Testis (tissue), 2 donors: ENCODE measurements around the gene UBA5.

ENCODE experiments used
- POLR2A ChIP-seq: fragments of 450-650 bp; IDR thresholded peaks from one replicate; pipeline ENCODE4 v1.6.1; 2017; ENCODE audit warnings: antibody characterized with exemption, mild to moderate bottlenecking, moderate library complexity
- TF ChIP-seq, protein P1 (sequence below), 3 experiments: fragments of 450-650 bp in 2 of 3; fragments of 200-600 bp in 1 of 3; sonication (generic) in 1 of 3; IDR thresholded peaks; one replicate each; pipeline ENCODE4 v1.5.1; 2016 to 2019; ENCODE audit warnings: antibody characterized with exemption in 3 of 3, mild to moderate bottlenecking in 2 of 3, moderate library complexity in 1 of 3

DNA sequence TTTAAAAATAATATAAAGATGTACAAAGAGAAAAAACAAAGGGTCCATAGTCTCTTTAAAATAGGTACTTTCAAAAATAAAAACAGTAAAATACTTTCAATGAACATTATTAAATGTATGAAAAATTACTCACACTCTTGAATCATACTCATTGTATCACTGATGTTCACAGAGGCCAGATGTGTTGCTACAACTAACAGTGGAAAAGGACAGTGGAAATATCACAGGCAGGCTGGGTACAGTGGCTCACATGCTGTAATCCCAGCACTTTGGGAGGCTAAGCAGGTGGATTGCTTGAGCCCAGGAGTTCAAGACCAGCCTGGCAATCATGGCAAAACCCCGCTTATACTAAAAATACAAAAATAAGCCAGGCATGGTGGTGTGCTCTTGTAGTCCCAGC lies 35.3 kb downstream of the UBA5 start:
- TF ChIP-seq, protein P1, sequence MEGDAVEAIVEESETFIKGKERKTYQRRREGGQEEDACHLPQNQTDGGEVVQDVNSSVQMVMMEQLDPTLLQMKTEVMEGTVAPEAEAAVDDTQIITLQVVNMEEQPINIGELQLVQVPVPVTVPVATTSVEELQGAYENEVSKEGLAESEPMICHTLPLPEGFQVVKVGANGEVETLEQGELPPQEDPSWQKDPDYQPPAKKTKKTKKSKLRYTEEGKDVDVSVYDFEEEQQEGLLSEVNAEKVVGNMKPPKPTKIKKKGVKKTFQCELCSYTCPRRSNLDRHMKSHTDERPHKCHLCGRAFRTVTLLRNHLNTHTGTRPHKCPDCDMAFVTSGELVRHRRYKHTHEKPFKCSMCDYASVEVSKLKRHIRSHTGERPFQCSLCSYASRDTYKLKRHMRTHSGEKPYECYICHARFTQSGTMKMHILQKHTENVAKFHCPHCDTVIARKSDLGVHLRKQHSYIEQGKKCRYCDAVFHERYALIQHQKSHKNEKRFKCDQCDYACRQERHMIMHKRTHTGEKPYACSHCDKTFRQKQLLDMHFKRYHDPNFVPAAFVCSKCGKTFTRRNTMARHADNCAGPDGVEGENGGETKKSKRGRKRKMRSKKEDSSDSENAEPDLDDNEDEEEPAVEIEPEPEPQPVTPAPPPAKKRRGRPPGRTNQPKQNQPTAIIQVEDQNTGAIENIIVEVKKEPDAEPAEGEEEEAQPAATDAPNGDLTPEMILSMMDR (IDR thresholded peaks at IDR 0.05): no peak
- no peak for TF ChIP-seq POLR2A
